DND-41 (cell line): ENCODE data around the gene TMCC1.

Experiments
- ATAC-seq: fragments of 200-7000 bp; cut with Tn5 transposase; 3 replicates; pipeline ENCODE4 v1.9.1; 2021; ENCODE audit warnings: low read depth; ENCODE audit not compliant: insufficient read depth
- DNase-seq: peaks from one replicate; pipeline ENCODE4 v3.0.0-alpha.2; 2020
- H2AFZ ChIP-seq: 2 replicates; pipeline ENCODE4 v1.6.0; 2012; ENCODE audit warnings: low read depth, low read length
- H3K27ac ChIP-seq: 2 replicates; pipeline ENCODE4 v1.5.1; 2012; ENCODE audit warnings: low read length, inconsistent platforms
- H3K27me3 ChIP-seq: fragments of 200-600 bp; sonication (generic); 2 replicates; pipeline ENCODE4 v1.6.0; 2012; ENCODE audit warnings: low read length, mild to moderate bottlenecking, inconsistent platforms; ENCODE audit not compliant: insufficient read depth, poor library complexity
- H3K36me3 ChIP-seq: 2 replicates; pipeline ENCODE4 v1.5.1; 2012; ENCODE audit warnings: low read length, inconsistent platforms; ENCODE audit not compliant: insufficient read depth
- H3K4me1 ChIP-seq: 2 replicates; pipeline ENCODE4 v1.5.1; 2012; ENCODE audit warnings: mild to moderate bottlenecking, low read length; ENCODE audit not compliant: insufficient read depth
- H3K4me2 ChIP-seq: 2 replicates; pipeline ENCODE4 v1.6.0; 2012; ENCODE audit warnings: mild to moderate bottlenecking, moderate library complexity, low read length, inconsistent platforms; ENCODE audit not compliant: insufficient read depth
- H3K4me3 ChIP-seq, 2 experiments: fragments of 200-600 bp in 1 of 2; shearing (Covaris generic) in 1 of 2; 2 replicates each; pipeline ENCODE4 v1.5.1; 2012 to 2016; ENCODE audit warnings: inconsistent platforms in 2 of 2, low read length in 2 of 2, mild to moderate bottlenecking in 2 of 2, low read depth in 1 of 2, moderate library complexity in 1 of 2
- H3K79me2 ChIP-seq: 2 replicates; pipeline ENCODE4 v1.6.0; 2012; ENCODE audit warnings: low read length, inconsistent platforms; ENCODE audit not compliant: insufficient read depth
- H3K9ac ChIP-seq: 2 replicates; pipeline ENCODE4 v1.6.0; 2012; ENCODE audit warnings: low read depth, mild to moderate bottlenecking, inconsistent platforms, low read length, moderate library complexity
- H3K9me3 ChIP-seq: 2 replicates; pipeline ENCODE4 v1.5.1; 2012; ENCODE audit warnings: low read length, moderate library complexity, mild to moderate bottlenecking, inconsistent platforms; ENCODE audit not compliant: insufficient read depth, severe bottlenecking
- H4K20me1 ChIP-seq: 2 replicates; pipeline ENCODE4 v1.6.0; 2012; ENCODE audit warnings: low read length; ENCODE audit not compliant: insufficient read depth
- CTCF ChIP-seq: IDR thresholded peaks from 2 replicates; pipeline ENCODE4 v1.5.1; 2012; ENCODE audit warnings: borderline replicate concordance, low read length, moderate library complexity, mild to moderate bottlenecking; ENCODE audit not compliant: poor library complexity, severe bottlenecking; ENCODE audit errors: extremely low read depth
- EZH2 ChIP-seq: IDR thresholded peaks from 3 replicates; pipeline ENCODE4 v1.6.1; 2012; ENCODE audit warnings: borderline replicate concordance, low read depth, mild to moderate bottlenecking, moderate library complexity, low read length, inconsistent platforms; ENCODE audit not compliant: severe bottlenecking

The TMCC1 gene

GRCh38 chr3:129654131-129654530 is 239.4 kb downstream of the TMCC1 start:
- H3K4me1 ChIP-seq = peaks cover 14% of the 10 kb centered on the region
- TF ChIP-seq CTCF = no peak
- TF ChIP-seq EZH2 = no peak
- no peak overlapping the region for H3K4me2 ChIP-seq
- no peaks in the 10 kb centered on the region for H4K20me1 ChIP-seq
- H3K27ac ChIP-seq = no peak overlapping the region
- H3K9ac ChIP-seq = no peak overlapping the region
- peaks cover 27% of the 10 kb centered on the region for H3K36me3 ChIP-seq
- no peak overlapping the region for H2AFZ ChIP-seq
- H3K79me2 ChIP-seq = no peaks in the 10 kb centered on the region
- no peak for DNase-seq
- H3K4me3 ChIP-seq = no peak overlapping the region
- ATAC-seq = no peak
- H3K27me3 ChIP-seq = no peaks in the 10 kb centered on the region
- H3K9me3 ChIP-seq = no peaks in the 10 kb centered on the region

- Histone ChIP-seq H3K27me3 (no peaks in the 10 kb centered on the region), H3K79me2 (no peaks in the 10 kb centered on the region), H4K20me1 (no peaks in the 10 kb centered on the region), H3K4me3 (no peak overlapping the region), H2AFZ (no peak overlapping the region), H3K36me3 (peaks cover 27% of the 10 kb centered on the region), H3K9me3 (no peaks in the 10 kb centered on the region), H3K27ac (no peak overlapping the region), H3K9ac (no peak overlapping the region), H3K4me2 (no peak overlapping the region), H3K4me1 (peaks cover 7% of the 10 kb centered on the region)
- no peak for TF ChIP-seq EZH2
- TF ChIP-seq CTCF = no peak
- ATAC-seq (no peak), DNase-seq (no peak)
Measured at GRCh38 chr3:129653019-129653418, 240.5 kb downstream of the TMCC1 start.

GRCh38 chr3:129651435-129652202 is 241.9 kb downstream of the TMCC1 start:
- Histone ChIP-seq H3K79me2 (no peaks in the 10 kb centered on the region), H4K20me1 (no peaks in the 10 kb centered on the region), H3K4me3 (no peak overlapping the region), H3K4me2 (no peak overlapping the region), H3K9ac (no peak overlapping the region), H3K4me1 (no peaks in the 10 kb centered on the region), H3K36me3 (peaks cover 27% of the 10 kb centered on the region), H2AFZ (no peak overlapping the region), H3K9me3 (no peaks in the 10 kb centered on the region), H3K27me3 (no peaks in the 10 kb centered on the region), H3K27ac (no peak overlapping the region)
- DNase-seq = no peak
- TF ChIP-seq EZH2 (no peak), CTCF (no peak)
- no peak for ATAC-seq
